ENCODE data around the gene CRB3. TPM values are rescaled to one million over a fixed set of nuclear protein-coding genes. Genes with fewer than 3 reads are reported as not detected.

CRB3 gene
- total and polyA plus RNA-seq, 2 of the 13 experiments (the other 11 are each of a cell fraction or from before 2014, with no cell fraction given), result 10.6 to 25.6 TPM

- TF ChIP-seq ZNF597 (CRISPR knock-in tag; IDR thresholded peaks at IDR 0.05), result no peak
- no peak for TF ChIP-seq PRDM15 (CRISPR knock-in tag; IDR thresholded peaks at IDR 0.05)
- TF ChIP-seq ZNF18 (CRISPR knock-in tag; IDR thresholded peaks at IDR 0.05; ENCODE audit: insufficient replicate concordance), result no peak
- TF ChIP-seq LBX2 (CRISPR knock-in tag; IDR thresholded peaks at IDR 0.05; ENCODE audit: borderline replicate concordance), result no peak
- TF ChIP-seq ZNF672 (CRISPR knock-in tag; IDR thresholded peaks at IDR 0.05), result no peak
- no peak for TF ChIP-seq RFXANK (CRISPR knock-in tag; IDR thresholded peaks at IDR 0.05)
- TF ChIP-seq ZNF143 (CRISPR knock-in tag; IDR thresholded peaks at IDR 0.05), result no peak
- TF ChIP-seq, protein P1, sequence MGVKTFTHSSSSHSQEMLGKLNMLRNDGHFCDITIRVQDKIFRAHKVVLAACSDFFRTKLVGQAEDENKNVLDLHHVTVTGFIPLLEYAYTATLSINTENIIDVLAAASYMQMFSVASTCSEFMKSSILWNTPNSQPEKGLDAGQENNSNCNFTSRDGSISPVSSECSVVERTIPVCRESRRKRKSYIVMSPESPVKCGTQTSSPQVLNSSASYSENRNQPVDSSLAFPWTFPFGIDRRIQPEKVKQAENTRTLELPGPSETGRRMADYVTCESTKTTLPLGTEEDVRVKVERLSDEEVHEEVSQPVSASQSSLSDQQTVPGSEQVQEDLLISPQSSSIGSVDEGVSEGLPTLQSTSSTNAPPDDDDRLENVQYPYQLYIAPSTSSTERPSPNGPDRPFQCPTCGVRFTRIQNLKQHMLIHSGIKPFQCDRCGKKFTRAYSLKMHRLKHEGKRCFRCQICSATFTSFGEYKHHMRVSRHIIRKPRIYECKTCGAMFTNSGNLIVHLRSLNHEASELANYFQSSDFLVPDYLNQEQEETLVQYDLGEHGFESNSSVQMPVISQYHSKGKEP (CRISPR knock-in tag; IDR thresholded peaks at IDR 0.05), result no peak
- no peak for TF ChIP-seq CENPX (CRISPR knock-in tag; IDR thresholded peaks at IDR 0.05)
- no peak for TF ChIP-seq ZNF101 (CRISPR knock-in tag; IDR thresholded peaks at IDR 0.05; ENCODE audit: borderline replicate concordance, low read depth)
- TF ChIP-seq PCBP1 (IDR thresholded peaks at IDR 0.05; ENCODE audit: borderline replicate concordance, low read depth, low read length), result no peak
- TF ChIP-seq ADNP (CRISPR knock-in tag; IDR thresholded peaks at IDR 0.05), result no peak
- TF ChIP-seq SKI (IDR thresholded peaks at IDR 0.05; ENCODE audit: partially characterized antibody), result no peak
- no peak for TF ChIP-seq ZSCAN29 (CRISPR knock-in tag; conservative IDR thresholded peaks at IDR 0.05)
- no peak for TF ChIP-seq GATA4 (IDR thresholded peaks at IDR 0.05; ENCODE audit: borderline replicate concordance, low read depth)
- TF ChIP-seq, protein P2, sequence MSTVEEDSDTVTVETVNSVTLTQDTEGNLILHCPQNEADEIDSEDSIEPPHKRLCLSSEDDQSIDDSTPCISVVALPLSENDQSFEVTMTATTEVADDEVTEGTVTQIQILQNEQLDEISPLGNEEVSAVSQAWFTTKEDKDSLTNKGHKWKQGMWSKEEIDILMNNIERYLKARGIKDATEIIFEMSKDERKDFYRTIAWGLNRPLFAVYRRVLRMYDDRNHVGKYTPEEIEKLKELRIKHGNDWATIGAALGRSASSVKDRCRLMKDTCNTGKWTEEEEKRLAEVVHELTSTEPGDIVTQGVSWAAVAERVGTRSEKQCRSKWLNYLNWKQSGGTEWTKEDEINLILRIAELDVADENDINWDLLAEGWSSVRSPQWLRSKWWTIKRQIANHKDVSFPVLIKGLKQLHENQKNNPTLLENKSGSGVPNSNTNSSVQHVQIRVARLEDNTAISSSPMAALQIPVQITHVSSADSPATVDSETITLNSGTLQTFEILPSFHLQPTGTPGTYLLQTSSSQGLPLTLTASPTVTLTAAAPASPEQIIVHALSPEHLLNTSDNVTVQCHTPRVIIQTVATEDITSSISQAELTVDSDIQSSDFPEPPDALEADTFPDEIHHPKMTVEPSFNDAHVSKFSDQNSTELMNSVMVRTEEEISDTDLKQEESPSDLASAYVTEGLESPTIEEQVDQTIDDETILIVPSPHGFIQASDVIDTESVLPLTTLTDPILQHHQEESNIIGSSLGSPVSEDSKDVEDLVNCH (CRISPR knock-in tag; IDR thresholded peaks at IDR 0.05), result no peak
- TF ChIP-seq DNMT3B (CRISPR knock-in tag; conservative IDR thresholded peaks at IDR 0.05), result no peak
- TF ChIP-seq ZNF484 (CRISPR knock-in tag; IDR thresholded peaks at IDR 0.05; ENCODE audit: borderline replicate concordance, low read depth), result no peak
- TF ChIP-seq ZFP41 (CRISPR knock-in tag; IDR thresholded peaks at IDR 0.05; ENCODE audit: borderline replicate concordance), result no peak
These were observed 12.3 kb downstream of the CRB3 start (continued) for GRCh38 chr19:6476155-6476895.

All from HepG2 (cell line).